Fibroblast of lung (primary cell): Measurements from ENCODE around the gene CFAP70. TPM values are rescaled to one million over a fixed set of nuclear protein-coding genes. Genes with fewer than 3 reads are reported as not detected.

Experiments
- DNase-seq, 2 donors: peaks; one replicate each; pipeline versions ENCODE4 v3.0.0 to v3.0.0-alpha.2; 2010; ENCODE audit warnings: low read depth in 2 of 2
- H2AFZ ChIP-seq: 2 replicates; pipeline ENCODE4 v1.5.1; 2012; ENCODE audit warnings: low read length, control low read depth, inconsistent platforms
- H3K27ac ChIP-seq: 2 replicates; pipeline ENCODE4 v1.5.1; 2011; ENCODE audit warnings: low read length, control low read depth; ENCODE audit not compliant: insufficient read depth
- H3K27me3 ChIP-seq: 2 replicates; pipeline ENCODE4 v1.5.1; 2011; ENCODE audit warnings: mild to moderate bottlenecking, low read length; ENCODE audit not compliant: control insufficient read depth, insufficient read depth
- H3K36me3 ChIP-seq: 2 replicates; pipeline ENCODE4 v1.5.1; 2011; ENCODE audit warnings: low read length; ENCODE audit not compliant: control insufficient read depth, insufficient read depth
- H3K4me1 ChIP-seq: 2 replicates; pipeline ENCODE4 v1.5.1; 2011; ENCODE audit warnings: low read length; ENCODE audit not compliant: control insufficient read depth, insufficient read depth; ENCODE audit errors: extremely low read depth
- H3K4me2 ChIP-seq: 2 replicates; pipeline ENCODE4 v1.5.1; 2011; ENCODE audit warnings: low read length, control low read depth; ENCODE audit not compliant: insufficient read depth; ENCODE audit errors: extremely low read depth
- H3K4me3 ChIP-seq, 4 experiments: fragments of 200-600 bp in 1 of 4; sonication (generic) in 1 of 4; replicated peaks in 1 of 4; 2 replicates each; pipeline ENCODE4 v1.5.1; 2011 to 2016; ENCODE audit warnings: low read length in 4 of 4, low read depth in 3 of 4, mild to moderate bottlenecking in 3 of 4, control low read depth in 2 of 4, inconsistent platforms in 1 of 4, mixed read lengths in 1 of 4; ENCODE audit not compliant: insufficient read depth in 1 of 4; ENCODE audit errors: control extremely low read depth in 1 of 4
- H3K79me2 ChIP-seq: 2 replicates; pipeline ENCODE4 v1.5.1; 2012; ENCODE audit warnings: mild to moderate bottlenecking, low read length, inconsistent platforms; ENCODE audit not compliant: control insufficient read depth, insufficient read depth
- H3K9ac ChIP-seq: 2 replicates; pipeline ENCODE4 v1.5.1; 2011; ENCODE audit warnings: mild to moderate bottlenecking, low read length, control low read depth; ENCODE audit not compliant: insufficient read depth
- H3K9me3 ChIP-seq: 2 replicates; pipeline ENCODE4 v1.5.1; 2012; ENCODE audit warnings: low read depth, low read length; ENCODE audit not compliant: control insufficient read depth, insufficient read depth
- H4K20me1 ChIP-seq: 2 replicates; pipeline ENCODE4 v1.5.1; 2011; ENCODE audit warnings: low read length; ENCODE audit not compliant: control insufficient read depth, insufficient read depth; ENCODE audit errors: extremely low read depth
- CTCF ChIP-seq, 2 donors: IDR thresholded peaks in 1 of 2; conservative IDR thresholded peaks in 1 of 2; 1 replicate in 1 of 2; 2 replicates in 1 of 2; pipeline ENCODE4 v1.5.1; 2011 to 2012; ENCODE audit warnings: low read length in 2 of 2, control low read depth in 1 of 2, inconsistent platforms in 1 of 2, low read depth in 1 of 2, mild to moderate bottlenecking in 1 of 2
- EZH2 ChIP-seq: IDR thresholded peaks from 2 replicates; pipeline ENCODE4 v1.5.1; 2012; ENCODE audit warnings: low read length, control low read depth, mild to moderate bottlenecking; ENCODE audit errors: missing control alignments
- polyA plus RNA-seq, 2 donors: library from polyadenylated mRNA; depleted of rRNA in 1 of 2; stranded (reverse) in 1 of 2; unstranded in 1 of 2; fragments of >200 nt; gene quantifications; 2 replicates each; pipeline ENCODE4 v1.2.1, GENCODE V29; 2011 to 2012; ENCODE audit warnings: missing spikeins in 1 of 2
- total RNA-seq: library from RNA; depleted of rRNA; stranded (reverse); fragments of >200 nt; gene quantifications from 2 replicates; pipeline ENCODE4 v1.2.1, GENCODE V29; 2014

Gene CFAP70
- total and polyA plus RNA-seq, 2 donors (not counting 1 experiment from before 2014, with no cell fraction given): 0.19 to 1.3 TPM

DNA sequence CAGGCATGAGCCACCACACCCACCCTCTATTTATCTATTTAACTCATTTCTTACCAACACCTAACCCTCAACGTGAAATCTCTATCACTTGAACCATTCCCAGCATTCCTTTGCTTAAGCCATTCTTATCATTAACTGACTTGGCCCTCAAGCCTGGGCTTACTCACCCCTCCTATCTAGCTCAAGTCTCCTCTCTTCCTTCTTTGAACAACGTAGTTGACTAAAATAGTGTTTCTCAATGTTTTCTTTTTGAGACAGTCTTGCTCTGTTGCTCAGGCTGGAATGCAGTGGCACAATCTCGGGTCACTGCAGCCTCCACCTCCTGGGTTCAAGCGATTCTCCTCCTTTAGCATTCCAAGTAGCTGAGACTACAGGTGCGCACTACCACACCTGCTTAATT lies 48.2 kb upstream of the CFAP70 start:
- TF ChIP-seq EZH2: no peak
- TF ChIP-seq CTCF (conservative IDR thresholded peaks at IDR 0.05 in 1 of 2, IDR thresholded peaks at IDR 0.05 in 1 of 2; ENCODE audit: low read depth in 1 of 2, low read length in 2 of 2): no peak
- peak in 1 of 2 donors; percentile 27 for DNase-seq
- no peak overlapping the region for H3K4me2 ChIP-seq
- no peaks in the 10 kb centered on the region for H3K4me1 ChIP-seq
- peaks cover 2% of the 10 kb centered on the region for H3K36me3 ChIP-seq
- H3K4me3 ChIP-seq: no peak overlapping the region
- no peak overlapping the region for H3K9ac ChIP-seq
- H3K27ac ChIP-seq: no peak overlapping the region
- H2AFZ ChIP-seq: no peak overlapping the region
- H3K79me2 ChIP-seq: peaks cover 88% of the 10 kb centered on the region
- H3K9me3 ChIP-seq: no peaks in the 10 kb centered on the region
- H4K20me1 ChIP-seq: no peaks in the 10 kb centered on the region
- no peaks in the 10 kb centered on the region for H3K27me3 ChIP-seq

DNA sequence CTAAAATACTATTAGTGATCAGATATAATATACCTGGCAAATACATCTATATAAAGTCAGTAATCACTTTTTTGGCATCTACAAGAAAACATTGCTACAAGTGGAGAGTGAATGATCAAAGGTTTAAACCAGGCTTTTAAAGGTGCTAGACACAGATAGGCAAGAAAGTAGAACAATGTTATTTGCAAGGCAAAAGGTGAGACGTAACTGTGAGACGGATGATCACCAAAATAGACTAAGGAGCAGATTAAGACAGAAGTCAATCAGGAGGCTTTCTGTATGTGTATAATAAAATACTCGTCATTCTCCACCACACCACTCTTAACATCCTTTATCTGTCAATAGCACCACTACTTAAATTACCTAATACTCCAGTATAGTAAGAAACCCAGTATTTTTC lies 46.9 kb upstream of the CFAP70 start:
- Histone ChIP-seq H2AFZ (no peak overlapping the region), H3K9me3 (no peaks in the 10 kb centered on the region), H3K4me2 (no peak overlapping the region), H4K20me1 (no peaks in the 10 kb centered on the region), H3K27ac (no peak overlapping the region), H3K27me3 (no peaks in the 10 kb centered on the region), H3K9ac (no peak overlapping the region), H3K79me2 (peaks cover 81% of the 10 kb centered on the region), H3K4me1 (no peaks in the 10 kb centered on the region), H3K4me3 (no peak overlapping the region), H3K36me3 (peaks cover 2% of the 10 kb centered on the region)
- no peak for TF ChIP-seq EZH2
- no peak for DNase-seq

DNA sequence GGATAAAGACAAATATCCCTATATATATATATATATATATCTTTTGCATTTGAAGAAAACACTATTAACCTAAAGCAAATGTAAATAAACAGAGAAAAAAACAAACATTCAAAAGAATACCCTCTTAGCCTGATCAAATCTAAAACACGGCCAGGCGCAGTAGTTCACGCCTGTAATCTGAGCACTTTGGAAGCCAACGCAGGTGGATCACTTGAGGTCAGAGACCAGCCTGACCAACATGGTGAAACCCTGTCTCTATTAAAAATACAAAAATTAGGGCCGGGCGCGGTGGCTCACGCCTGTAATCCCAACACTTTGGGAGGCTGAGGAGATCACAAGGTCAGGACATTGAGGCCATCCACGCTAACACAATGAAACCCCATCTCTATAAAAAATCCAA lies 46.0 kb upstream of the CFAP70 start:
- no peak for DNase-seq
- H3K27ac ChIP-seq: no peak overlapping the region
- H4K20me1 ChIP-seq: no peaks in the 10 kb centered on the region
- no peaks in the 10 kb centered on the region for H3K9me3 ChIP-seq
- H2AFZ ChIP-seq: no peak overlapping the region
- peaks cover 79% of the 10 kb centered on the region for H3K79me2 ChIP-seq
- no peak overlapping the region for H3K4me3 ChIP-seq
- TF ChIP-seq CTCF (conservative IDR thresholded peaks at IDR 0.05 in 1 of 2, IDR thresholded peaks at IDR 0.05 in 1 of 2; ENCODE audit: low read depth in 1 of 2, low read length in 2 of 2) (no peak), EZH2 (no peak)
- H3K27me3 ChIP-seq: no peaks in the 10 kb centered on the region
- H3K4me1 ChIP-seq: no peaks in the 10 kb centered on the region
- H3K36me3 ChIP-seq: peaks cover 2% of the 10 kb centered on the region
- no peak overlapping the region for H3K9ac ChIP-seq
- no peak overlapping the region for H3K4me2 ChIP-seq
